Activated naive CD8-positive, alpha-beta T cell treated with anti-CD3 and anti-CD28 coated beads for 36 hours (primary cell): ENCODE results near the gene DENND2A. TPM values are rescaled to one million over a fixed set of nuclear protein-coding genes. Genes with fewer than 3 reads are reported as not detected.
"Not testable (repeated sequence)": the region's sequence is repeated elsewhere in the genome, so short reads cannot be mapped to it uniquely, and the experiment has no call there.

Experiments used
- DNase-seq: peaks from one replicate; pipeline ENCODE4 v3.0.0; 2021
- H3K27ac Mint-ChIP-seq: one replicate; pipeline ENCODE4 v1.8.0; 2022; ENCODE audit warnings: mild to moderate bottlenecking, moderate library complexity, mixed read lengths
- H3K27me3 Mint-ChIP-seq: one replicate; pipeline ENCODE4 v1.8.0; 2022; ENCODE audit warnings: mild to moderate bottlenecking, mixed read lengths
- H3K36me3 Mint-ChIP-seq: one replicate; pipeline ENCODE4 v1.8.0; 2021; ENCODE audit warnings: mild to moderate bottlenecking, mixed read lengths
- H3K4me1 Mint-ChIP-seq: one replicate; pipeline ENCODE4 v1.8.0; 2021; ENCODE audit warnings: mixed read lengths
- H3K4me3 Mint-ChIP-seq: one replicate; pipeline ENCODE4 v1.8.0; 2022; ENCODE audit warnings: mild to moderate bottlenecking, moderate library complexity, mixed read lengths
- H3K9me3 Mint-ChIP-seq: one replicate; pipeline ENCODE4 v1.8.0; 2022; ENCODE audit warnings: mixed read lengths
- total RNA-seq, 2 experiments: library from RNA; stranded (reverse); gene quantifications; one replicate each; pipeline ENCODE4 v1.2.3, GENCODE V29; 2021

Gene DENND2A
- total RNA-seq, 2 experiments from 2014 or later: not detected

DNA sequence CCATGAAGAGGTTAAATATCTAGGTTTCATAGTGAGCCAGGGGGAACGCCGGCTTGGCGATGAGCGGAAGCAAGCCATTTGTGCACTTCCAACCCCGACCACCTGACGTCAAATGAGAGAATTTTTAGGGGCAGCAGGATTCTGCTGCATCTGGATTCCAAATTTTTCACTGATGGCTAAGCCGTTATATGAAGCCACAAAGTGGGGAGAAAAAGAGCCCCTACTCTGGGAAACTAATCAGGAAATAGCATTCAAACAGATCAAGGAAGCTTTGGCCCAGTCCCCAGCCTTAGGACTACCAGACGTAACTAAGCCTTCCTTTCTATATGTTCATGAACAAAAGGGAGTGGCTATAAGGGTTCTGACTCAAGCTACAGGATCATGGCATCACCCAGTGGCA is 19.2 kb upstream of the DENND2A start:
- no peaks in the 10 kb centered on the region for H3K27me3 Mint-ChIP-seq
- no peak overlapping the region for H3K27ac Mint-ChIP-seq
- H3K4me1 Mint-ChIP-seq: peaks cover 14% of the 10 kb centered on the region
- no peak overlapping the region for H3K4me3 Mint-ChIP-seq
- H3K9me3 Mint-ChIP-seq: peaks cover 1% of the 10 kb centered on the region
- no peaks in the 10 kb centered on the region for H3K36me3 Mint-ChIP-seq
- no peak for DNase-seq

- Mint-ChIP-seq H3K9me3 (no peaks in the 10 kb centered on the region), H3K36me3 (no peaks in the 10 kb centered on the region), H3K4me3 (no peak overlapping the region), H3K27me3 (no peaks in the 10 kb centered on the region), H3K4me1 (peaks cover 18% of the 10 kb centered on the region), H3K27ac (no peak overlapping the region)
- DNase-seq: no peak
Observed at GRCh38 chr7:140657891-140658290, 17.3 kb upstream of the DENND2A start.

GRCh38 chr7:140656548-140657515 is 16.2 kb upstream of the DENND2A start:
- peak; percentile 42 for DNase-seq
- Mint-ChIP-seq H3K36me3 (no peaks in the 10 kb centered on the region), H3K4me3 (peak overlapping the region; percentile 67), H3K4me1 (peaks cover 18% of the 10 kb centered on the region), H3K27ac (peak overlapping the region; percentile 69), H3K27me3 (peaks cover 2% of the 10 kb centered on the region), H3K9me3 (no peaks in the 10 kb centered on the region)

DNA sequence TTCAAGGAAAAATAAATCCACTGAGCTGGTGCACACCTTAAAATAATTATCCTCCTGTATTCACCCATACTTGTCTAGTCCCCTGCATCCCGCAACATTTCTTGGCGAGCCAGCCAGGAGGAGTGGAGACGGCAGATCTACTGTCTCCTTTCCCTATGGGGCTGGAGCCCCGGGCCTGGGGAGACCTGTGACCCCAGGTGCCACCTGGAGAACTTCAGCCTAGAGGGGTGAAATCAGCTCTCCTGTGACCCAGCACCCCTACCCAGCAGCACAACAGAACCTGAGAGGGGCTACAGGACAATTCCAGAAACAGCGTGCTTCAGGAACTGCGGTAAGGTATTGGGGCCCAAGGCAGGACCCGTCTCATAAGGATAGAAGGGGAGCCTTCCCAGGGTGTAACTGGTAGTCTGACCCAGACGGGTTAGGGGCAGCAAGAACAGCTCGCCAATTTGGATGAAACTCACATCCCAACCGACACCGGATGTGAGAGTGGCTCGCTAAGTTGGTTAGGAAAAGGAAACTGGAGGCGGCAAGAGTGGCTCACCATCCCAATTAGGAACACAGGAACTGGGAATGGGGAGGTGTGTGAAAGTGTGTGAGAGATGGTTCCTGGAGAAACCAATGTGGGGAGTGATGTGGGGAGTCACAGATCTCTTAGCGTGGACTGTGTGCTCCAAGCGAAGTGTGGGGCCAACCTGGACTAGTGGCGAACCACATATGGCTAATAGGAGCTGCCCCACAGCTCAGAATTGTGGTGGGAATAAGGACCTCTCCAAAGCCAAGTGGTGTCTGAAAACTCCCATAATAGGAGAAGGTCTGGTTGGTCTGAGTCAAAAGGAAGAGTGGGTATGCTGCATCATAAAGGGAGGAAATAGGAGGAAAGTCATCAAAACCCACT is 15.1 kb upstream of the DENND2A start:
- H3K27ac Mint-ChIP-seq: peak overlapping the region; percentile 69
- DNase-seq: no peak
- no peaks in the 10 kb centered on the region for H3K9me3 Mint-ChIP-seq
- no peak overlapping the region for H3K4me3 Mint-ChIP-seq
- no peaks in the 10 kb centered on the region for H3K36me3 Mint-ChIP-seq
- peaks cover 6% of the 10 kb centered on the region for H3K27me3 Mint-ChIP-seq
- peaks cover 18% of the 10 kb centered on the region for H3K4me1 Mint-ChIP-seq

DNA sequence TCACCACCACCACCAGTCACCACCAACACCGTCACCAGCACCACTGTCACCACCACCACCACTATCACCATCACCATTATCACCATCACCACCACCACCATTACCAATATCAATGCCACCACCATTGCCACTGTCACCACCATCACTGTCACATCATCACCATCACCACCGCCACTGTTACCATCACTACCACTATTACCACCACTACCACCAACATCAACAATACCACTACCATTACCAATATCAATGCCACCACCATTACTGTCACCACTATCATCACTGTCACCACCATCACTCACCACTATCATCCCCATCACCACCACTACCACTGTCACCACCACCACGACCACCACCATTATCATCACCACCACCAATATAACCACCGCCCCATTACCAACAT is 14.0 kb upstream of the DENND2A start:
- Mint-ChIP-seq H3K36me3 (no peaks in the 10 kb centered on the region), H3K27me3 (peaks cover 6% of the 10 kb centered on the region), H3K27ac (no peak overlapping the region), H3K4me1 (peaks cover 18% of the 10 kb centered on the region), H3K9me3 (no peaks in the 10 kb centered on the region), H3K4me3 (no peak overlapping the region)
- DNase-seq: no peak

- Mint-ChIP-seq H3K36me3 (no peaks in the 10 kb centered on the region), H3K9me3 (no peaks in the 10 kb centered on the region), H3K4me3 (no peak overlapping the region), H3K27me3 (peaks cover 6% of the 10 kb centered on the region), H3K4me1 (peaks cover 18% of the 10 kb centered on the region), H3K27ac (no peak overlapping the region)
- no peak for DNase-seq
Observed at GRCh38 chr7:140654109-140654387, 13.4 kb upstream of the DENND2A start.

GRCh38 chr7:140653319-140654108 is 12.9 kb upstream of the DENND2A start:
- H3K9me3 Mint-ChIP-seq: no peaks in the 10 kb centered on the region
- H3K27ac Mint-ChIP-seq: no peak overlapping the region
- DNase-seq: no peak
- no peaks in the 10 kb centered on the region for H3K36me3 Mint-ChIP-seq
- no peak overlapping the region for H3K4me3 Mint-ChIP-seq
- peaks cover 6% of the 10 kb centered on the region for H3K27me3 Mint-ChIP-seq
- H3K4me1 Mint-ChIP-seq: peaks cover 18% of the 10 kb centered on the region

GRCh38 chr7:140650367-140650766 is 9.8 kb upstream of the DENND2A start:
- H3K4me3 Mint-ChIP-seq: no peak overlapping the region
- H3K27ac Mint-ChIP-seq: no peak overlapping the region
- H3K36me3 Mint-ChIP-seq: no peaks in the 10 kb centered on the region
- H3K27me3 Mint-ChIP-seq: peaks cover 6% of the 10 kb centered on the region
- no peaks in the 10 kb centered on the region for H3K9me3 Mint-ChIP-seq
- DNase-seq: no peak
- H3K4me1 Mint-ChIP-seq: peaks cover 10% of the 10 kb centered on the region

DNA sequence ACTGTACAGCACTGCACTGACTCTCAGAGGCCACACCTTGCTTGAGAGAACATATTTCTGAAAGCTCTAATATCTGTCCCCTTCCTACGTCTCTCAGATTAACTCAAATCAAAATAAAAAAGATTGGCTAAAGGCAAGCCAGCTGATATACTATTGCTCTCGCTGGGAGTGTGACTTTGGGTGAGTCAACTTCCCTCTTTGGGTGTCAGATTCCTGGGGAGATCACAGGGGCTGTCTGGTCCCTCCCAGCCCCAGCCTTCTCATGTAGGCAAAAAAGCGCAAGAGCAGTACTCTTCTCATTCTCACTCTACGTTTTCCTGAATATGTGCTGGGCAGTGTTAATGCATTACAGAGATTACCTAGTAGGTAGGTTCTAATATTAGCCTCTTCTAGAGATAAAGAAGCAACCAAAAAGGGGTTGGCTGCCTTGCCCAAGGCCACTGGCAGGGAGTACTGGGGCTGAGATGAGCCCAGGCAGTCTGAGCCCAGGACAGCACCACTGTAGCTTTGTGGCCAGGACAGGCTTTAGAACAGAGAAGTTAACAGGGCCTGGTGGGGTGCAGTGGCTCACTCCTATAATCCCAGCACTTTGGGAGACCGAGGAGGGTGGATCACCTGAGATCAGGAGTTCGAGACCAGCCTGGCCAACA is 9.1 kb upstream of the DENND2A start:
- Mint-ChIP-seq H3K4me1 (peaks cover 10% of the 10 kb centered on the region), H3K4me3 (no peak overlapping the region), H3K36me3 (no peaks in the 10 kb centered on the region)

GRCh38 chr7:140646931-140647647 is 6.5 kb upstream of the DENND2A start:
- Mint-ChIP-seq H3K4me3 (no peak overlapping the region), H3K27me3 (peaks cover 20% of the 10 kb centered on the region), H3K36me3 (no peaks in the 10 kb centered on the region), H3K27ac (no peak overlapping the region), H3K9me3 (no peaks in the 10 kb centered on the region), H3K4me1 (peaks cover 7% of the 10 kb centered on the region)
- DNase-seq: peak; percentile 43

More for the DNA sequence above, 9.1 kb upstream of the DENND2A start:
- H3K9me3 Mint-ChIP-seq: no peaks in the 10 kb centered on the region
- no peak overlapping the region for H3K27ac Mint-ChIP-seq
- no peak for DNase-seq
- H3K27me3 Mint-ChIP-seq: peaks cover 6% of the 10 kb centered on the region

DNA sequence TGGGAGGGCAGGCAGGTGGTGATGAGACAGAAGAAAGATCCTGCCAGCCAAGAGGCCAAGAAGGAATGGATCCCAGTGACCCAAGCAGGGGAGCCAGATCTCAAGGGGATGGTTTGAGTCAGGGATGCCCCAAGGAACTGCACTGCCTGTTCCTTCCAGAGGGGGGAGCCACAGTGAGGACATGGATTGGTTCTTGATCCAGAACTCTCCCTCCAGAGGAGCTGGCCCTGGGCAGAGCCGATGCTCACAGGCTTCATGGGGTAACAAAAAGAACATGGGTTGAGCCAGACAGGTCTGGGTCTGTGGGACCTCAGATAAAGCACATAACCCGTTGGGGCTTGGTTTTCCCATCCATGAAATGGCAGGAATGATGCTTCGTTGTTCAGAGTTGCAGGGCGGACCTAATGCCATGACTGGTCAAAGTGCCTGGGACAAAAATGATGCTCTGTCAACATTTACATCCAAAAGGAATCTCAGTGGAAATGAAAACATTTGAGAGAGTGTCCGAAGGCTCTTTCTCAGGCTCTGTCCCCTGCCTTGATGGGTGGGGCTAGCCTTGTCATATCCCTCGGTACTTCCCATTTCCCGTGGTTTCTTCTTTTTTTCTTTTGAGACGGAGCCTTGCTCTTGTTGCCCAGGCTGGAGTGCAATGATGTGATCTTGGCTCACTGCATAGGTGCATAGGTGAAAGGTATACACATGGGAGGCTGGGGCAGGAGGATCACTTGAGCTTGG is 4.7 kb upstream of the DENND2A start:
- no peaks in the 10 kb centered on the region for H3K36me3 Mint-ChIP-seq
- H3K27me3 Mint-ChIP-seq: peaks cover 27% of the 10 kb centered on the region
- H3K27ac Mint-ChIP-seq: no peak overlapping the region
- no peaks in the 10 kb centered on the region for H3K9me3 Mint-ChIP-seq
- H3K4me3 Mint-ChIP-seq: no peak overlapping the region
- peaks cover 7% of the 10 kb centered on the region for H3K4me1 Mint-ChIP-seq
- DNase-seq: no peak

- not testable (repeated sequence) for H3K27ac Mint-ChIP-seq
Observed at GRCh38 chr7:140644761-140645160, 4.1 kb upstream of the DENND2A start.

DNA sequence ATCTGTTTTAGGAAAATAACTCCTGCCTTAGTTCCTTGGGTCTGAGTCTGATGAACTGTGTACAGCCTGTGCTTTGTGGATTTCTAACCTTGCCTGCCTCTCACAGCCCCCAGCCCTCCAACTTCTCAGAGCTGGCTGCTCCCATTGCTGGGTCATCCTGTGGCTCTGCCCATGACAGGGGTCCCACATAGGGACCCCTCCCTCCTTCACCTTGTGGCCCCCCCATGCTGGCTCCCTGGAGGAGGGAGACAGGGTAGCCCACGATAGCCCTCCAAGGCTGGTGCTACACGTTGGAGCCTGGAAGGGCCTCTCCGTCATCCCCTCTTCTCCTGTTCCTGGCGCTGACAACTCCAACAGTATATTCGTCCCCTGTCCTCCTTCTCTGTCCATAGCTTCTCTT is 2.8 kb upstream of the DENND2A start:
- Mint-ChIP-seq H3K27ac (no peak overlapping the region), H3K27me3 (peaks cover 46% of the 10 kb centered on the region), H3K36me3 (no peaks in the 10 kb centered on the region), H3K4me1 (peaks cover 16% of the 10 kb centered on the region), H3K9me3 (no peaks in the 10 kb centered on the region), H3K4me3 (no peak overlapping the region)
- no peak for DNase-seq

More at GRCh38 chr7:140644761-140645160, 4.1 kb upstream of the DENND2A start:
- H3K4me3 Mint-ChIP-seq, H3K4me1 Mint-ChIP-seq, H3K36me3 Mint-ChIP-seq, H3K9me3 Mint-ChIP-seq, DNase-seq: not testable (repeated sequence)
- peaks cover 33% of the 10 kb centered on the region for H3K27me3 Mint-ChIP-seq
